Left ventricle myocardium inferior (tissue), 1 donor: ENCODE measurements around the gene ZNF213. TPM values are rescaled to one million over a fixed set of nuclear protein-coding genes. Genes with fewer than 3 reads are reported as not detected.

Source experiments
- DNase-seq: peaks from one replicate; pipeline ENCODE4 v3.0.0-alpha.2; 2020
- H3K27ac ChIP-seq: fragments of 200-600 bp; replicated peaks from 2 replicates; pipeline ENCODE4 v1.8.0; 2021
- H3K27me3 ChIP-seq: fragments of 200-600 bp; 2 replicates; pipeline ENCODE4 v1.8.0; 2021; ENCODE audit warnings: low read depth
- H3K36me3 ChIP-seq: fragments of 200-600 bp; 2 replicates; pipeline ENCODE4 v1.8.0; 2021
- H3K4me1 ChIP-seq: fragments of 200-600 bp; 2 replicates; pipeline ENCODE4 v1.8.0; 2021
- H3K4me3 ChIP-seq: fragments of 200-600 bp; 2 replicates; pipeline ENCODE4 v1.8.0; 2021; ENCODE audit warnings: mild to moderate bottlenecking, moderate library complexity
- H3K9me3 ChIP-seq: fragments of 200-600 bp; replicated peaks from 2 replicates; pipeline ENCODE4 v1.8.0; 2021
- CTCF ChIP-seq: fragments of 200-600 bp; IDR thresholded peaks from 2 replicates; pipeline ENCODE4 v1.8.0; 2021; ENCODE audit warnings: antibody characterized with exemption, mild to moderate bottlenecking, borderline replicate concordance
- intact Hi-C: fragments of 100-400 bp; cut with micrococcal nuclease; formaldehyde crosslinking; loops from one replicate; pipeline ENCODE4 v1.11.0; 2022
- total RNA-seq: library from RNA; stranded (reverse); fragmentation: NEBNext Ultra II Directional; extraction: Animal tissue kit (Norgen Biotek cat#: 25700); gene quantifications from one replicate; pipeline ENCODE4 v1.2.1, GENCODE V29; 2021
- donor health status: DM: no; HTN: yes; CAD: no; lungs with severe emphysema.

The ZNF213 gene
- total RNA-seq, 1 donor from 2014 or later = 6.2 TPM

GRCh38 chr16:3121851-3122467 is 12.9 kb upstream of the ZNF213 start:
- no peak for DNase-seq

GRCh38 chr16:3122926-3123570 is 11.8 kb upstream of the ZNF213 start:
- Histone ChIP-seq H3K4me3 (no peak overlapping the region), H3K4me1 (peaks cover 35% of the 10 kb centered on the region), H3K9me3 (no peaks in the 10 kb centered on the region), H3K27me3 (no peaks in the 10 kb centered on the region), H3K27ac (no peak overlapping the region), H3K36me3 (peaks cover 28% of the 10 kb centered on the region)
- no peak for DNase-seq
- TF ChIP-seq CTCF = no peak
- intact Hi-C loops = loop anchor here (10.0 kb wide), 1 partner anchor 68 kb away; no protein-coding TSS in a partner anchor

More at GRCh38 chr16:3121851-3122467, 12.9 kb upstream of the ZNF213 start:
- H3K27ac ChIP-seq = no peak overlapping the region
- no peak overlapping the region for H3K4me3 ChIP-seq
- H3K36me3 ChIP-seq = peaks cover 37% of the 10 kb centered on the region
- no peak for TF ChIP-seq CTCF
- intact Hi-C loops = loop anchor here (10.0 kb wide), 1 partner anchor 67 kb away; no protein-coding TSS in a partner anchor
- no peaks in the 10 kb centered on the region for H3K9me3 ChIP-seq
- H3K4me1 ChIP-seq = peaks cover 30% of the 10 kb centered on the region
- no peaks in the 10 kb centered on the region for H3K27me3 ChIP-seq

- peak; percentile 97 for DNase-seq
- Histone ChIP-seq H3K4me1 (peaks cover 46% of the 10 kb centered on the region), H3K9me3 (no peaks in the 10 kb centered on the region), H3K27me3 (no peaks in the 10 kb centered on the region), H3K27ac (peak overlapping the region; percentile 79), H3K36me3 (peaks cover 16% of the 10 kb centered on the region), H3K4me3 (peak overlapping the region; percentile 79)
- TF ChIP-seq CTCF = peak; percentile 35
- intact Hi-C loops = loop anchor here (10.0 kb wide), 1 partner anchor 69 kb away; no protein-coding TSS in a partner anchor
Observed at GRCh38 chr16:3123986-3124886, 10.6 kb upstream of the ZNF213 start.

- H3K9me3 ChIP-seq = no peaks in the 10 kb centered on the region
- no peaks in the 10 kb centered on the region for H3K27me3 ChIP-seq
- intact Hi-C loops = loop anchor here (10.0 kb wide), 1 partner anchor 73 kb away; no protein-coding TSS in a partner anchor
- peaks cover 54% of the 10 kb centered on the region for H3K4me1 ChIP-seq
- peaks cover 6% of the 10 kb centered on the region for H3K36me3 ChIP-seq
- no peak for DNase-seq
- TF ChIP-seq CTCF = no peak
- H3K4me3 ChIP-seq = no peak overlapping the region
- H3K27ac ChIP-seq = no peak overlapping the region
Observed at GRCh38 chr16:3127745-3128144, 7.1 kb upstream of the ZNF213 start.
